Psoas muscle (tissue), 8 donors: ENCODE data around the gene MEX3A. TPM values are rescaled to one million over a fixed set of nuclear protein-coding genes. Genes with fewer than 3 reads are reported as not detected.

Source experiments
- ATAC-seq, 4 donors: fragments of 200-7000 bp; cut with Tn5 transposase; one replicate each; pipeline ENCODE4 v1.9.1; 2020; ENCODE audit warnings: moderate library complexity in 3 of 4, mild to moderate bottlenecking in 2 of 4
- DNase-seq, 2 donors: peaks; one replicate each; pipeline ENCODE4 v3.0.0-alpha.2; 2020
- H3K27ac ChIP-seq: fragments of 200-600 bp; one replicate; pipeline ENCODE4 v1.8.0; 2022
- H3K27me3 ChIP-seq, 3 donors: fragments of 200-600 bp in 1 of 3; one replicate each; pipeline versions ENCODE4 v1.6.1 to v1.8.0; 2013 to 2022; ENCODE audit warnings: low read length in 2 of 3, mild to moderate bottlenecking in 2 of 3, moderate library complexity in 1 of 3; ENCODE audit not compliant: insufficient read depth in 3 of 3
- H3K36me3 ChIP-seq, 2 donors: fragments of 200-600 bp in 1 of 2; one replicate each; pipeline versions ENCODE4 v1.6.1 to v1.8.0; 2013 to 2022; ENCODE audit warnings: low read depth in 1 of 2, mild to moderate bottlenecking in 1 of 2, moderate library complexity in 1 of 2; ENCODE audit not compliant: insufficient read depth in 1 of 2
- H3K4me1 ChIP-seq: fragments of 200-600 bp; one replicate; pipeline ENCODE4 v1.8.0; 2022
- H3K4me3 ChIP-seq: fragments of 200-600 bp; one replicate; pipeline ENCODE4 v1.8.0; 2022; ENCODE audit warnings: mild to moderate bottlenecking
- H3K9me3 ChIP-seq: fragments of 200-600 bp; one replicate; pipeline ENCODE4 v1.8.0; 2022
- WGBS, 3 donors: extraction: QIAGEN DNeasy Blood & Tissue Kit; methylation state at CpG; one replicate each; pipeline versions ENCODE4 v1.1.6 to v1.1.7; 2013; 5-methylcytosine and 5-hydroxymethylcytosine counted together
- intact Hi-C, 2 donors: fragments of 100-400 bp; cut with DNase I; formaldehyde crosslinking; loops; one replicate each; pipeline versions ENCODE4 v1.11.0 to v1.14.2; 2022
- polyA plus RNA-seq, 3 donors: library from polyadenylated mRNA; stranded (reverse); fragments of 200-250 nt; gene quantifications; one replicate each; pipeline ENCODE4 v1.2.3, GENCODE V29; 2013
- total RNA-seq, 4 donors: library from RNA; stranded (reverse); fragmentation: NEBNext Ultra II Directional in 2 of 4; extraction: Animal tissue kit (Norgen Biotek cat#: 25700) in 2 of 4; gene quantifications; one replicate each; pipeline versions ENCODE4 v1.2.1 to v1.2.4, GENCODE V29; 2021 to 2023
- TF ChIP-seq, protein P1 (sequence below): fragments of 200-600 bp; IDR thresholded peaks from one replicate; pipeline ENCODE4 v1.8.0; 2022; ENCODE audit warnings: antibody characterized with exemption
- donor health status: healthy with polysubstance abuse.
- donor health status: DM: no; HTN: no; CAD: no; lungs with moderate emphysema.
- donor health status: Bipolar disorder and iron deficiency.
- donor health status: healthy.
- donor health status: DM: yes; HTN: yes; CAD: no.
- donor health status: DM: no; HTN: no; CAD: no.
- donor health status: DM: no; HTN: no; CAD: no.
- donor health status: DM: yes; HTN: yes; CAD: no.

Gene MEX3A
- total and polyA plus RNA-seq, 7 donors: 0.06 to 0.42 (median 0.13) TPM

DNA sequence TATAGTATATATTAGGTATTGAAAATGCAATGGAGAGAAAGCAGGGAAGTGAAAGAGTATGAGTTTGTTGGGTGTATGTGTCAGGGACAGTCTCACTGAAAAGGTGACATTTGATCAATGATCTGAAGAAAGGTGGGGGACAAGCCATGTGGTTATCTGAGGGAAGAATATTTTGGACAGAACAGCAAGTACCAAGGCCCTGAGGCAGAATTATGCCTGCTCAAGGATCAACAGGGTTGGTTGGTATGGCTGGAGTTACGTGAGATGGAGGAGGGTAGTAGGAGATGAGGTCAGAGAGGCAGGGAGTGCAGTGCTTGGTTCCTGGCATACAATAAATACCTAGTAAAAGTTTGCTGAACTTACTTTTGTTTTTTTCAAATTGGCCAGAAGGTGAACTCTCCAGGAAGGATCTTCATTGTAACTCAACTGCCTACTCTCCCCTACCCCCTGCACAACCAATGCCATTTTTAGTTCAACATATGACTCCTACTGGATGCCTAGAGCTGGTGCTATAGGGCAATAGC is 25.9 kb downstream of the MEX3A start:
- no peaks in the 10 kb centered on the region for H3K27me3 ChIP-seq
- TF ChIP-seq, protein P1, sequence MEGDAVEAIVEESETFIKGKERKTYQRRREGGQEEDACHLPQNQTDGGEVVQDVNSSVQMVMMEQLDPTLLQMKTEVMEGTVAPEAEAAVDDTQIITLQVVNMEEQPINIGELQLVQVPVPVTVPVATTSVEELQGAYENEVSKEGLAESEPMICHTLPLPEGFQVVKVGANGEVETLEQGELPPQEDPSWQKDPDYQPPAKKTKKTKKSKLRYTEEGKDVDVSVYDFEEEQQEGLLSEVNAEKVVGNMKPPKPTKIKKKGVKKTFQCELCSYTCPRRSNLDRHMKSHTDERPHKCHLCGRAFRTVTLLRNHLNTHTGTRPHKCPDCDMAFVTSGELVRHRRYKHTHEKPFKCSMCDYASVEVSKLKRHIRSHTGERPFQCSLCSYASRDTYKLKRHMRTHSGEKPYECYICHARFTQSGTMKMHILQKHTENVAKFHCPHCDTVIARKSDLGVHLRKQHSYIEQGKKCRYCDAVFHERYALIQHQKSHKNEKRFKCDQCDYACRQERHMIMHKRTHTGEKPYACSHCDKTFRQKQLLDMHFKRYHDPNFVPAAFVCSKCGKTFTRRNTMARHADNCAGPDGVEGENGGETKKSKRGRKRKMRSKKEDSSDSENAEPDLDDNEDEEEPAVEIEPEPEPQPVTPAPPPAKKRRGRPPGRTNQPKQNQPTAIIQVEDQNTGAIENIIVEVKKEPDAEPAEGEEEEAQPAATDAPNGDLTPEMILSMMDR: no peak
- intact Hi-C loops: loop anchor here in 1 of 2 donors (5.0 kb wide), 1 partner anchor 39 kb away; no protein-coding TSS in a partner anchor
- DNase-seq: no peak
- WGBS, 3 donors: 94 to 100% (median 98%) methylated on average over 1 of the region's 1 CpG
- no peaks in the 10 kb centered on the region for H3K9me3 ChIP-seq
- H3K4me1 ChIP-seq: peaks cover 17% of the 10 kb centered on the region
- H3K27ac ChIP-seq: no peak overlapping the region
- no peak overlapping the region for H3K4me3 ChIP-seq
- ATAC-seq: no peak
- peaks cover 0 to 32% of the 10 kb centered on the region in 2 donors for H3K36me3 ChIP-seq

DNA sequence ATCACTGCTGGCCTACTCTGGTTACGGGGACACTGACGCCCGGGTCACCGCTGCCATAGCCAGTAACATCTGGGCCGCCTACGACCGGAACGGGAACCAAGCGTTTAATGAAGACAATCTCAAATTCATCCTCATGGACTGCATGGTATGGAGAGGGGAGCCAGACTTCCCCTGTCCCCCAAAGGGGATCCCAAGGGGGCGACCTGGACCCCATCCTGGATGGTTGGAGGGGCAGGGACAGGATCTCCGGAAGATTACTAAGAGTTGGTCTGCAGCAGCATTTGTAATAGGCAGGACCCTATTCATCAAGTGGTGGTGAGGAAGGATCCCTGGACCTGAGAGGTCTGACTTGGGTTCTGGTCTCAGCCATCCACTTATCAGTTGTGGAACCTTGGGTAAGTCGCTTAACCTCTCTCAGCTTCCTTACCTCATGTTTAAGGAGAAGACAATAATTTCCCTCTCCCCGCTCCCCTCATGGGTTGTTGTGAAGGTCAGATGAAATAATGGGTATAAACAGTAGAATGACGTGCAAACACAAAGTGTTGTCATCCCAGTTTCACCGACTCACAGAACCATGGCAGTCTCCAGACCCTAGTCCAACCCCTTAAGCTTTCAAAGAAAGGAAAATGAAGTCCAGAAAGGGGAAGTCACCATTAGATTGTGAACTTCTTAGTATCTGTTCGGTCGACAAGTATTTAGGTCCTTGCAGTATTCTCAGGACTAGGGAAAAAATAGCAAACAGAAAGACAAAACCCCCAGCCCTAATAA is 26.8 kb downstream of the MEX3A start:
- Histone ChIP-seq H3K36me3 (peaks cover 0 to 33% of the 10 kb centered on the region in 2 donors), H3K9me3 (no peaks in the 10 kb centered on the region), H3K27ac (peak overlapping the region; percentile 96), H3K27me3 (no peaks in the 10 kb centered on the region), H3K4me1 (peaks cover 26% of the 10 kb centered on the region), H3K4me3 (peak overlapping the region; percentile 97)
- TF ChIP-seq, protein P1: no peak
- intact Hi-C loops: loop anchor here in 1 of 2 donors (5.0 kb wide), 1 partner anchor 38 kb away; no protein-coding TSS in a partner anchor
- WGBS, 3 donors: 25 to 27% (median 26%) methylated on average over 17 of the region's 17 CpGs
- DNase-seq (no peak), ATAC-seq (no peak)

DNA sequence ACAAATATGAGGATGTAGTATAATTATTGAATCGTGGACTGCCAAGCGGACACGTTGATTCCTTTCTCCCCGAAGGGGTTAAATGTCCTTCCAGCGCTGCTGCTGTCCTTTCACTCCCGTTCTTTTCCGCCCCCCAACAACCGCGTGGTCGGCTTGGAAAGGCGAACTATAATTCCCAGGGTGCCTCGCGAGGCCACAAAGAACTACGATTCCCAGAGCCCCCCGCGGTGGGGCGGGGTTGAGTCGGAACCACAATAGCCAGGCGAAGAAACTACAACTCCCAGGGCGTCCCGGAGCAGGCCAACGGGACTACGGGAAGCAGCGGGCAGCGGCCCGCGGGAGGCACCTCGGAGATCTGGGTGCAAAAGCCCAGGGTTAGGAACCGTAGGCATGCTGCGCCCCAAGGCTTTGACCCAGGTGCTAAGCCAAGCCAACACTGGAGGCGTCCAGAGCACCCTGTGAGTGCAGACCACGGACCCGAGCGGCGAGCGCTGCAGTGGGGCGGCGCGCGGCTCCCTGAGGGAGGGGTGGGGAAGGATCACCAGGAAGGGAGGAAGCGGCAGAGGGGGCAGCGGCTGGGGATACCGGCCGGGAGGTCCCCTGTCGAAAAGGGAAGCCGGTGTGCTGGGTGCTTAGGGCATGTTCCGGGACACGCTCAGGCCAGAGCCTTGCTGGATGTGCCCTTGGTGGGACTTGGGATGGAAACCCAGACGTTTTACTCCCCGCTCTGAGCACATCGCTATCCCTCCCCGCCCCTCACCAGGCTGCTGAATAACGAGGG is 27.6 kb downstream of the MEX3A start, which contains the start of gene LAMTOR2:
TSS of gene LAMTOR2 (plus strand) at position 283 of the 781 bp plus-strand sequence. CDS start at position 391, 108 bp downstream.
- H3K36me3 ChIP-seq: peaks cover 0 to 40% of the 10 kb centered on the region in 2 donors
- no peaks in the 10 kb centered on the region for H3K27me3 ChIP-seq
- WGBS, 3 donors: 0 to 1% (median 0%) methylated on average over 53 of the region's 53 CpGs
- H3K27ac ChIP-seq: peak within 1 kb of the TSS; percentile 96
- ATAC-seq: peak; percentile 85 to 91 (median 90)
- intact Hi-C loops: loop anchor here in 1 of 2 donors (5.0 kb wide), 1 partner anchor 37 kb away; no protein-coding TSS in a partner anchor
- no peaks in the 10 kb centered on the region for H3K9me3 ChIP-seq
- H3K4me1 ChIP-seq: peaks cover 28% of the 10 kb centered on the region
- TF ChIP-seq, protein P1: no peak
- H3K4me3 ChIP-seq: peak within 1 kb of the TSS; percentile 97
- peak; percentile 99 for DNase-seq

DNA sequence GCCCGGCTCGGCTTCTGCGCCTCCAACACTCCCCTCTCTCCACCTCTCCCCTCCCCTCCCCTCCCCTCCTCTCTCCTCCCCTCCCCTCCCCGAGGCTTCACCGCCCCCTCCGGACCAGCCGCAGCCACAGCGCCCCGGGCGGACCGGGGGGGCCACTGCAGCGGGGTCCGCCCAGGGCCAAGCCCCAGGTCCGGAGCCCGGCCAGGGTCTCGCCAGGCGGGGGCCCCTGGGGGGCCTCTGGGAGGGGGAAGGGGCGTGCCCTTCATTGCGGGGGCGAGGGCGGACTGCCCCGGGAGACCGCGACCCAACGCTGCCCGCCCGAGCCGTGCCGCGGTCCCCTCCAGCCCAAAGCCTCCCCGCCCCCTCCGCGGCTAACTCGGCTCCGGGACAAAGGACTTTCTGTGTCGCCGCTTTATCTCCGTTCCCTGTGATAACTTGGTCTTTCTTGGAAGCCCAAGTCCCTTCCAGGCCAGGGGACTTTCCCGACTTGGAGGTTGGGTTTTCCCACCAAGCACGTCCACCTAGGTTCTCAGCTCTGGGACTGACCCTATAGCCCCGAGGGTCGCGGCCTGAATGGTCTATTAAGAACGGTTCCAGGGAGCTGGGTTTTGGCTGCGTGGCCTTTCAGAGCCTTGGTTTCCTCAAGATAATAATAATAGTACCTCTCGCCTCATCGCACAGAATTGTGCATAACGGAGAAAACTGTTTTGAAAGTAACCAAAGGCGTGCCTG is 28.3 kb downstream of the MEX3A start, which contains the start of gene UBQLN4:
TSS of gene UBQLN4 (minus strand) at position 31 of the 732 bp plus-strand sequence. CDS start 97 bp downstream, outside the sequence.
- H3K27ac ChIP-seq: peak within 1 kb of the TSS; percentile 96
- peak; percentile 84 to 88 (median 84) for ATAC-seq
- peak; percentile 88 to 95 for DNase-seq
- H3K4me1 ChIP-seq: peaks cover 28% of the 10 kb centered on the region
- H3K27me3 ChIP-seq: no peaks in the 10 kb centered on the region
- WGBS, 3 donors: 0% methylated on average over 19 to 45 of the region's 49 CpGs
- intact Hi-C loops: no loop called here
- TF ChIP-seq, protein P1: peak; percentile 46
- peaks cover 0 to 48% of the 10 kb centered on the region in 2 donors for H3K36me3 ChIP-seq
- peak within 1 kb of the TSS; percentile 97 for H3K4me3 ChIP-seq
- no peaks in the 10 kb centered on the region for H3K9me3 ChIP-seq
